ENCODE data around the gene PHLDA1. TPM values are rescaled to one million over a fixed set of nuclear protein-coding genes. Genes with fewer than 3 reads are reported as not detected.

Gene PHLDA1
- total and polyA plus RNA-seq, 2 donors (not counting 1 experiment from before 2014, with no cell fraction given): 1.0 to 1.7 TPM

GRCh38 chr12:75981247-75982168, 50.1 kb downstream of the PHLDA1 start:
- Histone ChIP-seq H3K79me2 (ENCODE audit: control insufficient read depth, insufficient read depth, low read length) (no peaks in the 10 kb centered on the region), H3K36me3 (replicated peaks in 1 of 2; ENCODE audit: control extremely low read depth in 1 of 2, control insufficient read depth in 1 of 2, extremely low read depth in 1 of 2, insufficient read depth in 2 of 2, low read length in 1 of 2) (no peaks in the 10 kb centered on the region), H3K4me1 (ENCODE audit: control insufficient read depth in 2 of 2, insufficient read depth in 2 of 2, low read length in 2 of 2) (peaks cover 0 to 5% of the 10 kb centered on the region in 2 donors), H3K27me3 (replicated peaks in 1 of 4; ENCODE audit: control extremely low read depth in 1 of 4, control insufficient read depth in 3 of 4, insufficient read depth in 4 of 4, low read length in 3 of 4) (no peaks in the 10 kb centered on the region), H2AFZ (ENCODE audit: insufficient read depth, low read depth, low read length, poor library complexity, severe bottlenecking) (no peak overlapping the region), H3K9me3 (ENCODE audit: control extremely low read depth in 1 of 3, control insufficient read depth in 2 of 3, insufficient read depth in 1 of 3, low read length in 2 of 3) (no peaks in the 10 kb centered on the region), H3K4me3 (ENCODE audit: control extremely low read depth in 1 of 5, extremely low read depth in 1 of 5, insufficient read depth in 1 of 5, low read depth in 2 of 5, low read length in 4 of 5) (no peak overlapping the region), H3K9ac (ENCODE audit: low read length) (no peak overlapping the region), H3K27ac (ENCODE audit: low read length in 2 of 2) (no peak overlapping the region), H4K20me1 (ENCODE audit: control insufficient read depth, insufficient read depth, low read length, poor library complexity, severe bottlenecking) (no peaks in the 10 kb centered on the region), H3K4me2 (replicated peaks; ENCODE audit: low read depth, low read length, poor library complexity, severe bottlenecking) (no peak overlapping the region)
- no peak overlapping the region for H3K4me3 Mint-ChIP-seq
- CTCF ChIA-PET: no interaction called here
- DNase-seq: no peak
- TF ChIP-seq CTCF (IDR thresholded peaks at IDR 0.05) (no peak), EZH2 (IDR thresholded peaks at IDR 0.05; ENCODE audit: borderline replicate concordance, insufficient read depth, low read depth, low read length, poor library complexity, severe bottlenecking) (no peak)
- no peaks in the 10 kb centered on the region for H3K9me3 Mint-ChIP-seq (ENCODE audit: insufficient read depth)
- ATAC-seq (ENCODE audit: low read depth): no peak
- no peaks in the 10 kb centered on the region for H3K27me3 Mint-ChIP-seq
- POLR2A ChIA-PET: no interaction called here
- intact Hi-C loops (cut with micrococcal nuclease): no loop called here
- 100% methylated on average over 4 of the region's 10 CpGs for WGBS (ENCODE audit: insufficient coverage)
- no peak overlapping the region for H3K27ac Mint-ChIP-seq
- H3K4me1 Mint-ChIP-seq: peaks cover 18% of the 10 kb centered on the region

GRCh38 chr12:75979181-75979580, 52.4 kb downstream of the PHLDA1 start:
- no peak for DNase-seq
- H3K79me2 ChIP-seq (ENCODE audit: control insufficient read depth, insufficient read depth, low read length): no peaks in the 10 kb centered on the region
- ATAC-seq (ENCODE audit: low read depth): no peak
- H4K20me1 ChIP-seq (ENCODE audit: control insufficient read depth, insufficient read depth, low read length, poor library complexity, severe bottlenecking): no peaks in the 10 kb centered on the region
- ChIA-PET POLR2A (interaction anchor here (0.6 kb wide), 1 partner anchor 348 kb away, joined by 8 read pairs; no protein-coding TSS in a partner anchor), CTCF (interaction anchor here (1.2 kb wide), 1 partner anchor 11 kb away, joined by 3 read pairs; no protein-coding TSS in a partner anchor)
- intact Hi-C loops (cut with micrococcal nuclease): loop anchor here (2.0 kb wide), 1 partner anchor 52 kb away; the partner anchor contains the start of gene PHLDA1
- 100% methylated on average over 1 of the region's 2 CpGs for WGBS (ENCODE audit: insufficient coverage)
- H3K27me3 Mint-ChIP-seq: no peaks in the 10 kb centered on the region
- no peaks in the 10 kb centered on the region for H3K9me3 Mint-ChIP-seq (ENCODE audit: insufficient read depth)
- H3K27ac ChIP-seq (ENCODE audit: low read length in 2 of 2): no peak overlapping the region
- TF ChIP-seq EZH2 (IDR thresholded peaks at IDR 0.05; ENCODE audit: borderline replicate concordance, insufficient read depth, low read depth, low read length, poor library complexity, severe bottlenecking): no peak
- TF ChIP-seq CTCF (IDR thresholded peaks at IDR 0.05): no peak
- H2AFZ ChIP-seq (ENCODE audit: insufficient read depth, low read depth, low read length, poor library complexity, severe bottlenecking): no peak overlapping the region
- no peaks in the 10 kb centered on the region for H3K36me3 ChIP-seq (replicated peaks in 1 of 2; ENCODE audit: control extremely low read depth in 1 of 2, control insufficient read depth in 1 of 2, extremely low read depth in 1 of 2, insufficient read depth in 2 of 2, low read length in 1 of 2)
- H3K9ac ChIP-seq (ENCODE audit: low read length): no peak overlapping the region
- no peak overlapping the region for H3K4me3 ChIP-seq (ENCODE audit: control extremely low read depth in 1 of 5, extremely low read depth in 1 of 5, insufficient read depth in 1 of 5, low read depth in 2 of 5, low read length in 4 of 5)
- no peak overlapping the region for H3K4me3 Mint-ChIP-seq
- peaks cover 0 to 5% of the 10 kb centered on the region in 2 donors for H3K4me1 ChIP-seq (ENCODE audit: control insufficient read depth in 2 of 2, insufficient read depth in 2 of 2, low read length in 2 of 2)
- H3K27me3 ChIP-seq (replicated peaks in 1 of 4; ENCODE audit: control extremely low read depth in 1 of 4, control insufficient read depth in 3 of 4, insufficient read depth in 4 of 4, low read length in 3 of 4): no peaks in the 10 kb centered on the region
- peaks cover 18% of the 10 kb centered on the region for H3K4me1 Mint-ChIP-seq
- no peak overlapping the region for H3K4me2 ChIP-seq (replicated peaks; ENCODE audit: low read depth, low read length, poor library complexity, severe bottlenecking)
- peak overlapping the region; percentile 47 for H3K27ac Mint-ChIP-seq
- no peaks in the 10 kb centered on the region for H3K9me3 ChIP-seq (ENCODE audit: control extremely low read depth in 1 of 3, control insufficient read depth in 2 of 3, insufficient read depth in 1 of 3, low read length in 2 of 3)
